HCT116 (cell line): ENCODE measurements around the gene EML4. TPM values are rescaled to one million over a fixed set of nuclear protein-coding genes. Genes with fewer than 3 reads are reported as not detected.

Experiments
- ATAC-seq: fragments of 200-7000 bp; cut with Tn5 transposase; 2 replicates; pipeline ENCODE4 v1.9.1; 2020; ENCODE audit warnings: mild to moderate bottlenecking, moderate library complexity
- BruUV-seq: library from RNA; stranded (reverse); fragments of 400-500 nt; replicated peaks from 2 replicates; lab custom pipeline; 2021; lab: Mats Ljungman, UMichigan
- CTCF ChIA-PET: fragments of 300-600 bp; sonication (Branson Sonifier 250); formaldehyde crosslinking; loops from one replicate; lab custom pipeline; 2021; ENCODE audit warnings: antibody characterized with exemption; lab: Charles Lee
- POLR2A ChIA-PET: fragments of 300-600, 350-600 bp; sonication (Branson Sonifier 250); formaldehyde crosslinking; loops from one replicate; lab custom pipeline; 2021; ENCODE audit warnings: antibody characterized with exemption; lab: Charles Lee
- RAD21 ChIA-PET, 2 experiments: fragments of 300-600 bp; sonication (Branson Sonifier 250); formaldehyde crosslinking; loops; one replicate each; lab custom pipeline; 2023; ENCODE audit warnings: low total read pairs in 2 of 2; ENCODE audit not compliant: uncharacterized antibody in 2 of 2, unreplicated experiment in 2 of 2, low non-redundant PET in 1 of 2; lab: Charles Lee
- DNase-seq: peaks from one replicate; pipeline ENCODE4 v3.0.0-alpha.2; 2010; ENCODE audit warnings: low read depth, low spot score
- H2AFZ ChIP-seq: fragments of 200-600 bp; shearing (Covaris generic), sonication (generic); 2 replicates; pipeline ENCODE4 v1.6.1; 2017; ENCODE audit warnings: low read depth, mixed run types, mixed read lengths, antibody characterized with exemption, low read length; ENCODE audit not compliant: poor library complexity, severe bottlenecking
- H3K27ac ChIP-seq: 2 replicates; pipeline ENCODE4 v1.5.1; 2012; ENCODE audit warnings: low read depth, low read length
- H3K27me3 ChIP-seq: fragments of 200-600 bp; sonication (generic); 2 replicates; pipeline ENCODE4 v1.6.1; 2016; ENCODE audit warnings: mixed run types, low read length, mixed read lengths; ENCODE audit not compliant: insufficient read depth
- H3K36me3 ChIP-seq, 2 experiments: fragments of 200-500 bp in 1 of 2; fragments of 200-600 bp in 1 of 2; sonication (Bioruptor generic) in 1 of 2; sonication (generic) in 1 of 2; 2 replicates each; pipeline versions ENCODE4 v1.5.1 to v1.6.1; 2014 to 2016; ENCODE audit warnings: low read length in 2 of 2, inconsistent platforms in 1 of 2, mixed read lengths in 1 of 2, mixed run types in 1 of 2; ENCODE audit not compliant: insufficient read depth in 2 of 2, control insufficient read depth in 1 of 2
- H3K4me1 ChIP-seq, 2 experiments: fragments of 200-600 bp in 1 of 2; sonication (generic) in 1 of 2; 2 replicates each; pipeline versions ENCODE4 v1.5.1 to v1.6.1; 2012 to 2017; ENCODE audit warnings: low read length in 2 of 2, inconsistent platforms in 1 of 2, mild to moderate bottlenecking in 1 of 2, mixed read lengths in 1 of 2, mixed run types in 1 of 2, moderate library complexity in 1 of 2; ENCODE audit not compliant: insufficient read depth in 2 of 2, control insufficient read depth in 1 of 2
- H3K4me2 ChIP-seq: fragments of 200-600 bp; sonication (generic); 2 replicates; pipeline ENCODE4 v1.6.1; 2017; ENCODE audit warnings: mixed run types, low read length, mixed read lengths
- H3K4me3 ChIP-seq, 2 experiments: fragments of 200-600 bp in 1 of 2; sonication (generic) in 1 of 2; replicated peaks in 1 of 2; 2 replicates each; pipeline ENCODE4 v1.5.1; 2011 to 2016; ENCODE audit warnings: low read length in 2 of 2, control low read depth in 1 of 2, low read depth in 1 of 2, mild to moderate bottlenecking in 1 of 2, mixed read lengths in 1 of 2, mixed run types in 1 of 2
- H3K79me2 ChIP-seq: fragments of 200-600 bp; sonication (generic); 2 replicates; pipeline ENCODE4 v1.6.1; 2017; ENCODE audit warnings: mild to moderate bottlenecking, mixed run types, low read length, moderate library complexity, mixed read lengths; ENCODE audit not compliant: insufficient read depth
- H3K9ac ChIP-seq: fragments of 200-600 bp; sonication (generic); 2 replicates; pipeline ENCODE4 v1.6.1; 2016; ENCODE audit warnings: low read length, mixed read lengths
- H3K9me2 ChIP-seq: fragments of 200-600 bp; sonication (generic), shearing (Covaris generic); 2 replicates; pipeline ENCODE4 v1.6.1; 2017; ENCODE audit warnings: mixed run types, mild to moderate bottlenecking, moderate library complexity; ENCODE audit not compliant: insufficient read depth
- H3K9me3 ChIP-seq, 2 experiments: fragments of 200-500 bp in 1 of 2; fragments of 200-600 bp in 1 of 2; sonication (Bioruptor generic) in 1 of 2; sonication (generic) in 1 of 2; 2 replicates each; pipeline ENCODE4 v1.6.1; 2014 to 2017; ENCODE audit warnings: low read length in 2 of 2, mixed read lengths in 2 of 2, inconsistent platforms in 1 of 2, low read depth in 1 of 2, mild to moderate bottlenecking in 1 of 2, mixed run types in 1 of 2, moderate library complexity in 1 of 2; ENCODE audit not compliant: control insufficient read depth in 1 of 2, insufficient read depth in 1 of 2
- H4K20me1 ChIP-seq: fragments of 200-600 bp; sonication (generic), shearing (Covaris generic); 2 replicates; pipeline ENCODE4 v1.6.1; 2017; ENCODE audit warnings: mixed run types, mild to moderate bottlenecking, moderate library complexity; ENCODE audit not compliant: insufficient read depth
- CBX3 ChIP-seq: IDR thresholded peaks from 2 replicates; pipeline ENCODE4 v1.6.1; 2012; ENCODE audit warnings: low read depth
- CEBPB ChIP-seq: IDR thresholded peaks from 2 replicates; pipeline ENCODE4 v1.6.1; 2012; ENCODE audit warnings: low read depth
- EGR1 ChIP-seq: IDR thresholded peaks from 2 replicates; pipeline ENCODE4 v1.6.1; 2012; ENCODE audit warnings: low read depth
- ELF1 ChIP-seq: IDR thresholded peaks from 2 replicates; pipeline ENCODE4 v1.6.1; 2012; ENCODE audit warnings: low read depth, borderline replicate concordance
- EZH2 ChIP-seq: fragments of 200-600 bp; sonication (generic); IDR thresholded peaks from 2 replicates; pipeline ENCODE4 v1.6.1; 2017; ENCODE audit warnings: antibody characterized with exemption, mixed run types
- FOSL1 ChIP-seq: IDR thresholded peaks from 2 replicates; pipeline ENCODE4 v1.6.1; 2012; ENCODE audit warnings: low read depth
- MAX ChIP-seq: IDR thresholded peaks from 2 replicates; pipeline ENCODE4 v1.6.1; 2012
- POLR2AphosphoS5 ChIP-seq: IDR thresholded peaks from 2 replicates; pipeline ENCODE4 v1.6.1; 2011; ENCODE audit warnings: mild to moderate bottlenecking, low read depth, low read length, moderate library complexity
- RAD21 ChIP-seq: IDR thresholded peaks from 2 replicates; pipeline ENCODE4 v1.6.1; 2012; ENCODE audit warnings: low read depth, mild to moderate bottlenecking
- REST ChIP-seq: IDR thresholded peaks from 2 replicates; pipeline ENCODE4 v1.6.1; 2012; ENCODE audit warnings: low read depth
- SIN3A ChIP-seq: IDR thresholded peaks from 2 replicates; pipeline ENCODE4 v1.6.1; 2012; ENCODE audit warnings: low read depth
- SP1 ChIP-seq: IDR thresholded peaks from 2 replicates; pipeline ENCODE4 v1.6.1; 2012; ENCODE audit warnings: low read depth
- SRF ChIP-seq: IDR thresholded peaks from 2 replicates; pipeline ENCODE4 v1.6.1; 2012; ENCODE audit warnings: low read depth
- intact Hi-C: fragments of 100-400 bp; cut with micrococcal nuclease; formaldehyde crosslinking; loops from 2 replicates; pipeline ENCODE4 v1.10.0; 2022
- total RNA-seq: library from RNA; stranded (reverse); gene quantifications from one replicate; pipeline ENCODE4 v1.2.1, GENCODE V29; 2021; ENCODE audit not compliant: unreplicated experiment
- TF ChIP-seq, protein P1 (sequence below): IDR thresholded peaks from 2 replicates; pipeline ENCODE4 v1.6.1; 2011; ENCODE audit warnings: mild to moderate bottlenecking, low read length, moderate library complexity; ENCODE audit not compliant: insufficient replicate concordance; ENCODE audit errors: extremely low read depth
- TF ChIP-seq, protein P2 (sequence below): IDR thresholded peaks from 2 replicates; pipeline ENCODE4 v1.6.1; 2012

The EML4 gene
- total RNA-seq, 1 experiment from 2014 or later = 53.5 TPM

- peaks cover 6 to 18% of the 10 kb centered on the region in 2 experiments for H3K4me1 ChIP-seq
- RAD21 ChIA-PET = no interaction called here
- H3K27me3 ChIP-seq = no peaks in the 10 kb centered on the region
- DNase-seq (no peak), ATAC-seq (no peak)
- no peak overlapping the region for H3K9ac ChIP-seq
- POLR2A ChIA-PET = no interaction called here
- H3K4me3 ChIP-seq = no peak overlapping the region
- TF ChIP-seq REST (no peak), MAX (no peak), RAD21 (no peak), ELF1 (no peak), SP1 (no peak), FOSL1 (no peak), SRF (no peak), EZH2 (no peak), POLR2AphosphoS5 (no peak), CEBPB (no peak), SIN3A (no peak), CBX3 (no peak), EGR1 (no peak)
- TF ChIP-seq, protein P1, sequence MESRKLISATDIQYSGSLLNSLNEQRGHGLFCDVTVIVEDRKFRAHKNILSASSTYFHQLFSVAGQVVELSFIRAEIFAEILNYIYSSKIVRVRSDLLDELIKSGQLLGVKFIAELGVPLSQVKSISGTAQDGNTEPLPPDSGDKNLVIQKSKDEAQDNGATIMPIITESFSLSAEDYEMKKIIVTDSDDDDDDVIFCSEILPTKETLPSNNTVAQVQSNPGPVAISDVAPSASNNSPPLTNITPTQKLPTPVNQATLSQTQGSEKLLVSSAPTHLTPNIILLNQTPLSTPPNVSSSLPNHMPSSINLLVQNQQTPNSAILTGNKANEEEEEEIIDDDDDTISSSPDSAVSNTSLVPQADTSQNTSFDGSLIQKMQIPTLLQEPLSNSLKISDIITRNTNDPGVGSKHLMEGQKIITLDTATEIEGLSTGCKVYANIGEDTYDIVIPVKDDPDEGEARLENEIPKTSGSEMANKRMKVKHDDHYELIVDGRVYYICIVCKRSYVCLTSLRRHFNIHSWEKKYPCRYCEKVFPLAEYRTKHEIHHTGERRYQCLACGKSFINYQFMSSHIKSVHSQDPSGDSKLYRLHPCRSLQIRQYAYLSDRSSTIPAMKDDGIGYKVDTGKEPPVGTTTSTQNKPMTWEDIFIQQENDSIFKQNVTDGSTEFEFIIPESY = no peak
- TF ChIP-seq, protein P2, sequence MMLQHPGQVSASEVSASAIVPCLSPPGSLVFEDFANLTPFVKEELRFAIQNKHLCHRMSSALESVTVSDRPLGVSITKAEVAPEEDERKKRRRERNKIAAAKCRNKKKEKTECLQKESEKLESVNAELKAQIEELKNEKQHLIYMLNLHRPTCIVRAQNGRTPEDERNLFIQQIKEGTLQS = no peak
- no peak overlapping the region for H3K4me2 ChIP-seq
- BruUV-seq = no TSS peak
- no peak overlapping the region for H2AFZ ChIP-seq
- CTCF ChIA-PET = interaction anchor here (1.0 kb wide), 1 partner anchor 40 kb away, joined by 3 read pairs; no protein-coding TSS in a partner anchor
- H3K9me2 ChIP-seq = no peaks in the 10 kb centered on the region
- no peaks in the 10 kb centered on the region for H3K9me3 ChIP-seq
- H3K79me2 ChIP-seq = peaks cover 92% of the 10 kb centered on the region
- intact Hi-C loops = no loop called here
- H4K20me1 ChIP-seq = peaks cover 7% of the 10 kb centered on the region; the same call in 1 of the 2 replicates
- no peaks in the 10 kb centered on the region for H3K36me3 ChIP-seq
- H3K27ac ChIP-seq = no peak overlapping the region
These were observed 21.0 kb downstream of the EML4 start for GRCh38 chr2:42190191-42190590.
